Stimulated activated CD4-positive, alpha-beta T cell treated with anti-CD3 and anti-CD28 coated beads, Interleukin-4, amount 100 ng/mL, for 24 hours (primary cell): Measurements from ENCODE around the gene STOX1.
"Not testable (repeated sequence)": the region's sequence is repeated elsewhere in the genome, so short reads cannot be mapped to it uniquely, and the experiment has no call there.

Source experiments
- DNase-seq: peaks from one replicate; pipeline ENCODE4 v3.0.0-alpha.2; 2020

STOX1 gene

DNA sequence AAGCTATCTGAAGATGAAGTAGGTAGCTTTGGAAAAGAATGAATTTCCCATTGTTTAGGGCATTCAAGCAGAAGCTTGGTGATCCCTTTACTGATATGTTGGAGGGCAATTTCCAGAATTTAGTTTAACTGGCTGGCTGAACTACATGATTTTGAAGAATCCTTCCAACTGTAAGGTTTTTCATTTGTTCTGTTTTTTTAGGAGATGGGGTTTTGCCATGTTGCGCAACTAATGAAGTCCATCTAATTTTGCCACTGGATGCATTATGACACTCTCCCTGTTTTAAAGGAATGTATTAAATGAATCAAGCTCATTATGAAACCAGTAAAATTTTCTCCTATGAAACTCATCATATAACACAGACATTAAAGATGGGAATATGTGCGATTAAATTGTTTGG, 67.7 kb downstream of the STOX1 start:
- no peak for DNase-seq

DNA sequence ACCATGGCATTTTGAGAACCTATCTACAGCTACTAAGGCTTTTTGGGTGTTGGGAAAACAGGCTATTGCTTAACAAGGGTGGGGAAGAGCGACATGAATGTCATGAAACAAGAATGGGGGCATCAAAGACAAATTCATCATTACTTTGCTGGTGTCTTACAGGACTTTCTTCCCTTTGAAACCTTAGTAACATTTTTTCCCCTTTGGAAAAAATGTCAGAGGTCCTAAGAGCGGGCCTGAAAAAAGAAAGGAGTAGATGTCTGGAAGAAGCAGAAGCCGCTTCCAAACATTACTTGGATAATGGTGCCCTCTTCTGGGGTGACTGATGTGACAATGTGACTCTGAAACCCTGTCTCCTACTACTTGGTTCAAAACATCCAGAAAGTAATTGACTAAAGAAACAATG, 70.0 kb downstream of the STOX1 start:
- DNase-seq, result peak; percentile 30

DNA sequence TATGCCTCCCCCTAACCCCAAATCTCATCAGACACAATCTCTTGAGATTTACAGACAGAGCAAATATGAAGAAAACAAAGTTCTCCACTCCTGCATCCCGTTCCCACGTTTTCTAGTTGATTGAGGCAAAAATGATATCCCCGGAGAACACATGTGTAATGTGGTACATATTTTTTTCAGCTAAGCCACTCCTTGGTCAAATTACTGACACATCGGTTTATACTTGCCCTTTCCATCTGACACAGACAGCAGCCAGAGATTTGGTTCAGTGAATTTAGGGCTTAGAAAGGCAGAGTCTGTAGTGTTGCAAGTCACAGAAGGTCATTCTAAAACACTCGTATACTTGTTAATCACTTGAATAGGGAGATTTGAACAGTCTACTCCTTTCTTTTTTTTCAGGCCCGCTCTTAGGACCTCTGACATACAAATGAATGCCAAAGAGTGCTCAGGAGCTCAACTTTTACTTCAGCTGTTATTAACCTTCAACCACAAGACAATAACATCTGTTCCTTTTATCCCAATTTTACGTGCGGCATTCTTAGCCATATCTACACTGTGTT, 71.9 kb downstream of the STOX1 start:
- no peak for DNase-seq

DNA sequence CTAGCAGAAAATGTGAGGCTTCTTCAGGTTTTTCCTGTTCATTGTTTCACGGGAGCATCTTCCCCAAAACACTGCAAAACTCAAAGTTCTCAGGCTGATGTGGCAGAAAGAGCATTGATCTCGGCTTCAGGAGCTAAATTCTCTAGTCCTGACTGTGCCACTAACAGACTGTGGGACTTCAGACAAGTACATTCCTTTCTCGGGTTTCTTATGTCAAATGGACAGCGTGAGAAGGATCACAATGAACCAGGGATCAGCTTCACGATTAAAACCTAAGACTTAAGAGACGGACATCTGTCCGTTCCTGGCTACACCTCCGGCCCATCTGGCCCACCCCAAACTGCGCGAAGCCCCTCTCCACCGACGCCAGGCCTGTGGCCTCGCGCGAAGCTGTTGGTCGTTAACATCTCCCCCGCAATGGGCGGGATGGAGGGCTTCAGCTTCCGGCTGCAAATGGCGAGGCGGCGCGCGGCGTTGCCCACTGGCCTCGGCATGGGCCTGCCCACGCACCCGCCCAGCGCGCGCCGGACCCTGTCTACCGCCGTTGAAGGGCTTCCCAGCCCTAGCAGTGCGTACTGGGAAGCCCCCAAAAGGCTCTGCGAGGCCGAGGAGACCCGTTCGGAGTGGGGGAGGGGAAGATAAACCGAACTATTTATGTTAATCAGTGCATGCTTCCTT, 73.2 kb downstream of the STOX1 start:
- no peak for DNase-seq

DNA sequence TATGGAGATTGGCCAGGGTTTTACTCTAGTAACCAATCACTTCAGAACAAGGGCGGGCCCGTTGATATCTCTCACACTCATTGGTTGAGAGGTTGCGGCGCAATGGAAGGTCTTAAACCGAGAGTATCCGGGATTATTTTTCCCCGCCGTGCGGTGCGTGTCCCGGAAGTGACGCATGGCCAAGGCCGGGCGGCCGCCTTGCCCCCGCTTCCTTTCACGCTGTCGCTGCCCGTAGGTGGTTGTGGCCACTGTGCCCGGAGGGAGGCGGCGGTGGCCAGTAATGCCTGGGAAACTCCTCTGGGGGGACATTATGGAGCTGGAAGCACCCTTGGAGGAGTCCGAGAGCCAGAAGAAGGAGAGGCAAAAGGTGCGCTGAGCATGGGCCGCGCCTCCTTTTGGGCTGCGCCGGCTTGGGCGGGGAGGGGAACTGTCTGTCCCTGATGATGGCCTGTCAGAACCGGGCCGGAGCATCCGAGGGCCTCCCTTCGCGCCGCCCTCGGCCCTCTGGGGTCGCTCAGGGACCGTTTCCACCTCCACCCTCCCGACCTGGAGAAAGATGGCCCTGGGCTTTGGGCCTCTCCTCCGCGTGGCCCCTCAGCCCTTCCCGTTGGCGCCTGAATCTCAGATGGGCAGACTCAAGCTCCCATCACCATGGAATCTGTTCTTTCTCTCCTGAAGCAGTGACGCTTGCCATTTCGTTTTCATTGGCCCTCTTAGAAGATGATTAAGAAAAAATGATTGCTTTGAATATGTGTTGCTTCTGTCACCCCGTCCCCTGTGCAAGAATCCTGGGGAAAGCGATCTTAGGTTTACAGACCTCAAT, 74.0 kb downstream of the STOX1 start, which contains the start of gene DDX50:
Gene DDX50 (plus strand): TSS at position 211 of the 823 bp plus-strand sequence. CDS start 70 bp downstream, at position 281.
- DNase-seq, result peak; percentile 97

DNA sequence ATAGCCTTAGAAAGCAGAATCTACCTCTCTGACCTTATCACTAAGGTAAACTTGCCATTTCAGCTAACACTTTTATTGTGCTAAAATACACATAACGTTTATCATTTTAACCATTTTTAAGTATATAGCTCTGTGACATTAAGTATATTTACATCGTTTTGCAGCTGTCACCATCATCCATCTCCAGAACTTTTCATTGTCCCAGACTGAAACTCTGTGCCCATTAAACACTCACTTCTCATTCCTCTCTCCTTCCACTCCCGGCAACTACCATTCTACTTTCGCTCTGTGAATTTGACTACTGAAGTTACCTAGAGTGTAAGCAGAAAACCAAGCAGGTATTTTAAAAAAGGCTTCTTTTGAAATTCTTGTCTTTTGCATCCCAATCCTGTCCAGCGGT, 75.1 kb downstream of the STOX1 start:
- DNase-seq, result no peak

DNA sequence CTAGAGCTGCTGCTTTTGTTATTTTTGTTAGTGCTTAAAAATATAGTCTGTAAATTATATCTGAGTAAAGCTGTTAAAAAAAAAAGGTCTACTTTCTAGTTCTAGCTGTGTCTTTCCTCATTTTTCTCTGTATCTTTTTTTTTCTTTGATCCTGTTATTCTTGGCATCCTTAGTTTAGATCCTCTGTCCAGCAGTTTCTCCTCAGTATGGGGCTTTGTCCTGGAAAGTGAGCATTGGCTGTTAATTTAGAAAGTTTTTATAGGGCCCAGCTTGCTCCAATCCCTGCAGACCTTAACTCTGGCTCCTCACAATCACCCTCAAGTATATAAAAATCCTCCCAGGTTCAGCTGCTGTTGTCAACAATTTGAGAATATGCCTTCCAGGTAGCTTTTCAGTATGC, 97.3 kb downstream of the STOX1 start:
- no peak for DNase-seq

DNA sequence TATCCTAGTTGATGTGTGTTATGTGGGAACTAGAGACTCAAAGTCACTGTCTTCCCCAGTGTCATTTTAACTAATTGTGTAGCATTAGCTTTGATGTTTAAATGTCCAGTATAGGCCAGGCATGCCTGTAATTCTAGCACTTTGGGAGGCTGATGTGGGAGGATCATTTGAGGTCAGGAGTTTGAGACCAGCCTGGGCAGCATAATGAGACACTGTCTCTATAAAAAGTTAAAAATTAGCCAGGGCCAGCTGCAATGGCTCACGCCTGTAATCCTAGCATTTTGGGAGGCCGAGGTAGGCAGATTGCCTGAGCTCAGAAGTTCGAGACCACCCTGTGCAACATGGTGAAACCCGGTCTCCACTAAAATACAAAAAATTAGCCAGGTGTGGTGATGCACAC, 98.2 kb downstream of the STOX1 start:
- DNase-seq, result no peak

DNA sequence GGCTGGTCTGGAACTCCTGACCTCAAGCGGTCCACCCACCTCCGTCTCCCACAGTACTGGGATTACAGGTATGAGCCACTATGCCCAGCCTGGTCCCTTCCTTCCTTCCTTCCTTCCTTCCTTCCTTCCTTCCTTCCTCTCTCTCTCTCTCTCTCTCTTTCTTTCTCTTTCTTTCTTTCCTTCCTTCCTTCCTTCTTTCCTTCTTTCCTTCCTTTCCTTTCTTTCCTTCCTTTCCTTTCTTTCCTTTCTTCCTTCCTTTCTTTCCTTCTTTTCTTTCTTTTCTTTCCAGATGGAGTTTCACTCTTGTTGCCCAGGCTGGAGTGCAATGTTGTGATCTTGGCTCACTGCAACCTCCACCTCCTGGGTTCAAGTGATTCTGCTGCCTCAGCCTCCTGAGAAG, 101.8 kb downstream of the STOX1 start:
- not testable (repeated sequence) for DNase-seq

DNA sequence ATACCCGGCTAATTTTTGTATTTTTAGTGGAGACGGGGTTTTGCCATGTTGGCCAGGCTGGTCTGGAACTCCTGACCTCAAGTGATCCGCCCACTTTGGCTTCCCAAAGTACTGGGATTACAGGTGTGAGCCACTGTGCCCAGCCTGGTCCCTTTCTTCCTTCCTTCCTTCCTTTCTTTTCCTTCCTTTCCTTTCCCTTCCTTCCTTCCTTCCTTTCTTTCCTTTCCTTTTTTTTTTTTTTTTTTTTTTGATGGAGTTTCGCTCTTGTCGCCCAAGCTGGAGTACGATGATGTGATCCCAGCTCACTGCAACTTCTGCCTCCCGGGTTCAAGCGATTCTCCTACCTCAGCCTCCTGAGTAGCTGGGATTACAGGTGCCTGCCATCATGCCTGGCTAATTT, 102.6 kb downstream of the STOX1 start:
- not testable (repeated sequence) for DNase-seq

DNA sequence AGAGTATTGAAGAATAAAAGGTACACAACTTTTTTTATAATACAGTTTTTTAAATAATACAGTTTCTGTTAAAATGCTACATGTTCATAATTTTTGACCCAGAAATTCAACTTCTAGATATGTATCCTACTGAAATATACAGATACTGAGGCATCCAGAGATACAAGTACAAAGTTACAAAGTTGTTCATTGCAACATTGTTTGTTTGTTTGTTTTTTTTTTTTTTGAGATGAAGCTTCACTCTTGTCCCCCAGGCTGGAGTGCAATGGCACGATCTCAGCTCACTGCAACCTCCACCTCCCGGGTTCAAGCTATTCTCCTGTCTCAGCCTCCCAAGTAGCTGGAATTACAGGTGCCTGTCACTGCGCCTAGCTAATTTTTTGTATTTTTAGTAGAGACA, 105.5 kb downstream of the STOX1 start:
- DNase-seq, result not testable (repeated sequence)

DNA sequence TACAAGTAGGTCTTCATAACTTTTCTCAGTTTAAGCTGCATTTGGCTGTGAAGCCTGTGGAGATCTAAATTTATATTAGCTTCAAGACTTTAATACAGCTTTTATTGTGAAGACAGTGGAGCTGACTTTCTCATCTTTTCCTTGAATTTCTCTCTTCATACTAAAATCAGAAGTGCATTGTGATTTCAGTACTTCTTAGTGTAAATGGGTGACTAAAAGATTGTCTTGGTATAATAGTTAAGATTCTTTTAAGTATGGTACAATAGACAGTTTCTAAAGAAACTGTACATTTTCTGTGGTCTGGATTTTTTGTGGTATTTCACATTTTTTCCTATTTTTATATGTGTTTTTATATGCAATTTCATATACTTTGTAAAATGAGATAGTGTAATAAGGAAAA, 107.7 kb downstream of the STOX1 start:
- DNase-seq, result no peak

DNA sequence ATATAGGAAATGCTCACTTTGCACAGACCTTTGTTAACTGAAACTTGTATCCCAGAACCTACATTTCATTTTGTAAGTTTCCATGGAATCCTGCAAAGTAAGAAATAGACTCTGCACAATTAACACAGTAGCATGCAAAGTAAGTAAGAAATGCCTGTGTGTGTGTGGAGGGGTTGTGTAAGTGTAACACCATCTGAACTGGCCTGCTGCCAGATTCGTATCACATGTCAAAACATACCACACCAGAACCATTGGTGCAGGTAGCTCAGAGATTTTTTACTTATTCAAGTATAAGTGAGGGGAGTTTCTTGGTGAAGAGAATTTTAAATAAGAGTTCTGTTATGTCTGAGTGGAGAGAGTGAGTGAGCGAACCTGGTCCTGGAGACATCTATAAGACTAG, 110.8 kb downstream of the STOX1 start:
- no peak for DNase-seq

DNA sequence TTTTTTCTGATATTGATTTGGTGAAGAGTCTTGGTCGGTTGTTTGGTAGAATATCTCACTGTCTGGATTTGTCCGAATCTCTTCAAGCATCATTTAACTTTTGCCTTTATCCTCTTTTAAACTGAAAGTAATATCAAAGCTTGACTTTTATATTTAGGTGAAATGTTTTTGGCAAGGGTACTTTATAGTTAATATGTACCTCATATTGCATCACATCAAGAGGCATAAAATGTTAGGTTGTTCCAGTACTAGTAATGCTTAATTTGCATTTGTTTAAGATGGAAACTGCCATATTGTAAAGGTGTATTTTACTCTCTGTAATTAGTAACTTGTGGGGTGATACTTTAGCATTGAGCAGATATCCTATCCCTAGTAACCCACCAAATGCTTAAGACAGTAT, 111.6 kb downstream of the STOX1 start:
- no peak for DNase-seq

DNA sequence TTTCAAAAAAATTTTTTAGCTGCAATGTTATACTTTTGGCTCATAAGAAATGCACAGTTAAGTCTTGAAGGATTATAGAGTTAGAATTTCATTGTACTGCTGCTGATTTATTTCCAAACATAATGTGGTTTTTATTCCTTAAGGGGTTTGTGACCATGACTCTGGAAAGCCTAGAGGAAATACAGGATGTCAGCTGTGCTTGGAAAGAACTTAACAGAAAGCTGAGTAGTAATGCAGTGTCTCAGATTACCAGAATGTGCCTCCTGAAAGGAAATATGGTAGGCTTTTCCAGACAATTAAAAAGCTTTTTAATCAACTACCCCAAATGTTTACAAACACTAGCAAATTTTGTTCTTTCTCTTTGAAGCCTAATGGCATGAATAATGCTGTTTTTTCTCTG, 113.6 kb downstream of the STOX1 start:
- not testable (repeated sequence) for DNase-seq
